Activated CD4-positive, CD25-positive, alpha-beta regulatory T cell treated with anti-CD3 and anti-CD28 coated beads, Interleukin-2, amount 50 U/mL, for 72 hours (primary cell): ENCODE measurements around the gene RPL18.
A peak's percentile ranks its signal among the peaks of the same experiment; 100 is the strongest.
"Not testable (repeated sequence)": the region's sequence is repeated elsewhere in the genome, so short reads cannot be mapped to it uniquely, and the experiment has no call there.

ENCODE experiments used
- DNase-seq: peaks from one replicate; pipeline ENCODE4 v3.0.0; 2021

The RPL18 gene

DNA sequence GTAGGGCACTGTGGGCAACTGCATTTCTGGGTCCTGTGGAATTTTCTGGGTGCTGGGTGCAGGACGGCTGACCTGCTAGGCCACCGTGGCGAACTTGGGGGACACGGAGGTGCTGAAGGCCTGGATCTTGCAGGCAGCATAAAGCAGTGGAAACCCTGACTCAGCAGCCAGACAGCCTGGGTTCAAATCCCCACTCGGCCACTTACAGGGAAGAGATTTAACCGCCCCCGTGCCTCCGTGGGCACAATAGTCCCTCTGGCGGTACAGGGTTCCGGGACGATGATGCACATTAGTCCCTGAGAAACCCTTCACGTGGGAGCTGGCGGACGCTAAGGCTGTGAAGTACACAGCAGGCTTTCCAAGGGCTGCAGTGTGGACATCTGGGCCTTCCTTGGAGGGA, 7.1 kb downstream of the RPL18 start:
- no peak for DNase-seq

DNA sequence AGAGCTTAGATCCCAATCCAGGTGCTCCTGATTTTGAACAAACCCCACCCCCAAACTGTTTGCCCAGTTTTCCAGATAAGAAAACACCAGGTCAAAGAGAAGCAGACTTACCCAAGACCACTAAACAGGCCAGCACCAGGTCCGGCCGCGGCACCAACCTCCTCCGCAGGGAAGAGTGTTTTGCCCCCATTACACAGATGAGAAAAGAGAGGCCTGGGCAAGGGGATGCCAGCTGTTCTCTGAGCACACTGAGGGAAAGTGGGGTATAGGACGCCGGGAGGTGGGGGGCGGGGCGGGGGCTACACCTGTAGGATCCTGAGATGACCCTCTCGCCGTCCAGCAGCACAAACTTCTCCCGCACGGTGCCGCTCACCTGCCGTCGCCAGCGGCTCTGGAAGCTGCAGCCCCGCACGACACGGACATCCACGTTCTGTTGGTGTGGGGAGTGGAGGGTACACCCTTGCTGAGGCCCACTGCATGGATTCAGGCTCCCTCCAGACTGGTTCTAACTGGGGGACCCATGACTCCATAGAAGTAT, 9.3 kb downstream of the RPL18 start:
- DNase-seq = no peak

DNA sequence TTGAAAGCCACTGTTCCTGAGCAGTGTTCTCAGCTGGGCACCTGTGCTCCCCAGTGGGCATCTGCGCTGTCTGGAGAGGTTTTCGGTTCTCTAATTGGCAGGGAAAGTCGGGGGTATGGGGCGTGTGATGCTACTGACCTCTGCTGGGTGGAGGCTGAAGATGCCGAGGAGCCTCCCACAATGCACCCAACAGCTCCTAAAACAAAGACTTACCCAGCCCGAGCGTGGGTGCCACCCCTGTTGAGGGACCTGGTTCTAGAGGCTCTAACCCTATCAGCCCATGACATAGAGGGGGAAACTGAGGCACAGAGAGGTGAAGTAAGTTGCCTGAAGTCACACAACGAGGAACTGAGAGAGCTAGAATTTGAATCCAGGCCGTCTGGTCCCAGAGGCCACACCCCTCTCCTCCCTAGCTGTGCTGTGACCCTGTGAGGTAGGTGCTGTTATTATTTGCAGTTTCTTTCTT, 10.1 kb downstream of the RPL18 start:
- no peak for DNase-seq

DNA sequence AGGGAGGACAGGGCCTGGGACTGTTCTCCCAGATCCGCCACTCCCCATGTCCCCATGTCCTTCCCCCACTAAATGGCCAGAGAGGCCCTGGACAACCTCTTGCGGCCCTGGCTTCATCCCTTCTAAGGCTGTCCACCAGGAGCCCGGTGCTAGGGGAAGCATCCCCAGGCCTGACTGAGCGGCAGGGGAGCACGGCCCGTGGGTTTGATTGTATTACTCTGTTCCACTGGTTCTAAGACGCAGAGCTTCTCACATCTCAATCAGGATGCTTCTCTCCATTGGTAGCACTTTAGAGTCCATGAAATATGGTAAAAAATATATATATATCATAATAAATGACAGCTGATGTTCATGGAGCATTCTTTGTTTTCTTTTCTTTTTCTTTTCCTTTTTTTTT, 11.6 kb downstream of the RPL18 start:
- no peak for DNase-seq

DNA sequence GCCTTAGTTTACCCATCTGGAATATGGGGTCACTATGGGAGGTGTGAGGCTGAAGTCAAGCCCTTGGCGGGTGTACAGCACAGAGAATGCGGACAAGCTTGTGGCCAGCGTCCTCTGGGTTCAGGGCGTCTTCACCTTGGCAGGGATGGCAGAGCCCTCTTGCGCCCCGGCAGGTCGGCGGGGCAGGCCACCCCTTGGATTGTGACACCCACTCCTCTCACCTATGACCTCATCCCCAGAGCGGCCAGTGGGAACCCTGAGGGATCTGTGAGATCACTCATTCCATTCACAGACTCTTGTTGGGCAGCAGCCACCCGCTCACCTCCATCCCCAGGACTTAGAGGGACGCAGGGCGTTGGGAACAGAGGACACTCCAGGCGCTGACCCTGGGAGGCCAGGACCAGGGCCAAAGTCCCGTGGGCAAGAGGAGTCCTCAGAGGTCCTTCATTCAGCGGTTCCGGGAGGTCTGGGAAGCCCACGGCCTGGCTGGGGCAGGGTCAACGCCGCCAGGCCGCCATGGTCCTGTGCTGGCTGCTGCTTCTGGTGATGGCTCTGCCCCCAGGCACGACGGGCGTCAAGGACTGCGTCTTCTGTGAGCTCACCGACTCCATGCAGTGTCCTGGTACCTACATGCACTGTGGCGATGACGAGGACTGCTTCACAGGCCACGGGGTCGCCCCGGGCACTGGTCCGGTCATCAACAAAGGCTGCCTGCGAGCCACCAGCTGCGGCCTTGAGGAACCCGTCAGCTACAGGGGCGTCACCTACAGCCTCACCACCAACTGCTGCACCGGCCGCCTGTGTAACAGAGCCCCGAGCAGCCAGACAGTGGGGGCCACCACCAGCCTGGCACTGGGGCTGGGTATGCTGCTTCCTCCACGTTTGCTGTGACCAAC, 12.3 kb downstream of the RPL18 start, which contains the start of gene SPACA4:
TSS of gene SPACA4 (plus strand) at position 280 of the 896 bp plus-strand sequence. CDS start at position 517, 237 bp downstream.
- DNase-seq = no peak

DNA sequence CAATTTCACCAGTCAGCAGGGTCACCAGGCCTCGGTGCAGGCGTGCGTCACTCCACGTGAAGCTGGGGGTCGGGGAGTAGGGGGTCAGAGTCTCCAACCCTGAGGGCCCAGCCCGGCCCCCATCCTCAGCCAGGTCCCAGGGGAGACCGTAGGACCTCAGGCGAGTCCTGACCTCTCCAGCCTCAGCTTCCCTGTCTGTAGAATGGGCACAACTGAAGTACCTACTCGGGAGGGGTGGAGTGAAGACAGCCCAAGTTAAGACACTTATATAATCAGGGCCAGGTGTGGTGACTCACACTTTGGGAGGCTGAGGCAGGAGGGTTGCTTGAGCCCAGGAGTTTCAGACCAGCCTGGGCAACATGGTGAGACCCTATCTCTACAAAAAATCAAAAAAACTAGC, 15.1 kb downstream of the RPL18 start:
- no peak for DNase-seq

DNA sequence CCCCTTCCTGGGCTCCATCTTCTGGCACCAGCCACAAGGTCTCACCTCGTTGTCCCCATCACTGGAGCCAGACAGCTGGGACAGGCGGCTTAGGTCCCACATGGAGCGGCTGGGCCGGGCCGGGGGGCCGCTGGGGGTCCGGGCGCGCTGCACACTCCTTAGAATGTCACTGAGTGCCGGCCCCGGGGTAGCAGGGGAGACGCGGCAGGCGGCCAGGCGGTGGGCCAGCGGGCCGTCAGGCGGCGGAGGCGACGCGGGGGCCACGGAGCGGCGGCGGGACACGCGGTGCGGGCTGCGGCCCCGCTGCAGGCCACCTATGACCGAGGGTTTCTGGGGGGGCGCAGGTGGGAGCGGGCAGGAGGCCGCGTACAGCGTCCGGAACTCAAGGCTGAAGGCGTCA, 15.5 kb downstream of the RPL18 start:
- no peak for DNase-seq

DNA sequence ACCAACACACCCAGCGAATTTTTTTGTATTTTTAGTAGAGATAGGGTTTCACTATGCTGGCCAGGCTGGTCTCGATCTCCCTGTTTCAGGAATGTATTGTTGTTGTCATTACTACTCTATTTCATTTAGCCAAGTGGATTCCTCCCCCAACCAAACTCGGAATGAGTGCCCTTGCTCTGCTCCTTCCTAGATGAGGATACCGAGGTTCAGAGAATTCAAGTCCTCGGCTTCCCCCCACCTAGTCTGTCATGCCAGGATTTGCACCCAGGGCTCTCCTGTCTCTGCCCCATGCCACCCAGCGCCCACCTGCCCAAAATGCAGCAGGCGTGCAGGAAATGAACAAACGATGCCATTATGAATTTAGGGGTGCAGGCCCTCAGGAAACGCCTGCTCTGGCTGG, 16.0 kb downstream of the RPL18 start:
- no peak for DNase-seq

DNA sequence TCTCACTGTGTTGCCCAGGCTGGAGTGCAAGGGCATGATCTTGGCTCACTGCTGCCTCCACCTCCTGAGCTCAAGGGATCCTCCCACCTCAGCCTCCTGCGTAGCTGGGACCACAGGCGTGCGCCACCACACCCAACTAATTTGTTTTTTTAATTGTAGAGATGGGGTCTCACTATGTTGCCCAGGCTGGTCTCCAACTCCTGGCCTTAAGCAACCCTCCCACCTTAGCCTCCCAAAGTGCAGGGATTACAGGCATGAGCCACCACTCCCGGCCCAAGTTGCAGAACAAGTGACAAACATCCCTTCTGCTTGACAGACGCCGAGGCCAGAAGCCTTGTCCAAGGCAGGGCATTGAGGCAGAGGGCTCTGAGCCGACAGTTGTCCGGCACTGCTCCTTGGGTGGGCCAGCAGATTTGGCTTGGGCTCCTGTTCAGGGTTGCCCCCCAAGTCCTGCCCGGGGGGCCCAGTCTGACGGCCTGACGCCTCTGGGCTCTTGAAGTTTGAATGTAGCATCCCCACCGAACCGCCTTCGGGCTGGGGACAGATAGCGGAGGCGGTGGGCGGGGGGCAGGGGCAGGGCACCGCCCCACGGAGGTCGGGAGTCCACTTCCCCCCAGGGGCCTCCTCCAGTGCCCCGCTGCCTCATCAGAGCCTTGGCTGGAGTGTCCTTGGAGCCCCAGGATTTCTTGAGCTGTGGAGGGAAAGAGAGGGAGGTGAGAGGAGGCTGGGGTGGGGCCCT, 18.1 kb downstream of the RPL18 start:
- DNase-seq = no peak

DNA sequence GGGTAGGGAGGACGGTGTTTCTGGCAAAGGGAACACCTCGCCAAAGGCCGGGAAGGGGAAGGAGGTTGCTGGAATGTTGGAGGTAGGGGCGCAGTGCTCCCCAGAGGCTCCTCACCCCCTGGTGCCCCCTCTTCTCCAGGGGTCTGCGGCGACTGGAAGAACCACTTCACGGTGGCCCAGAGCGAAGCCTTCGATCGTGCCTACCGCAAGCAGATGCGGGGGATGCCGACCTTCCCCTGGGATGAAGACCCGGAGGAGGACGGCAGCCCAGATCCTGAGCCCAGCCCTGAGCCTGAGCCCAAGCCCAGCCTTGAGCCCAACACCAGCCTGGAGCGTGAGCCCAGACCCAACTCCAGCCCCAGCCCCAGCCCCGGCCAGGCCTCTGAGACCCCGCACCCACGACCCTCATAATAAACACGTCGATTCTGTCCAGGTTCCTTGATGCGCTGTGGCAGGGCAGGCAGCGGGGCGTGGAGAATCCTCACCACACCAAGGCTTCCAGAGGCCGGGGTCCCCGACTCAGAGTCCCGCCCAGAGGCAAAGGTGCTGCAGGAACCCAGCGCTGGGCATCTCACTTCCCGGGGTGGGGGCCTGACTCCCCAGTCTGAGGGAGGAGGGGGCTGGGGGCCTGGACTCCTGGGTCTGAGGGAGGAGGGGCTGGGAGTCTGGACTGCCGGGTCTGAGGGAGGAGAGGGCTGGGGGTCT, 19.8 kb downstream of the RPL18 start:
- no peak for DNase-seq

DNA sequence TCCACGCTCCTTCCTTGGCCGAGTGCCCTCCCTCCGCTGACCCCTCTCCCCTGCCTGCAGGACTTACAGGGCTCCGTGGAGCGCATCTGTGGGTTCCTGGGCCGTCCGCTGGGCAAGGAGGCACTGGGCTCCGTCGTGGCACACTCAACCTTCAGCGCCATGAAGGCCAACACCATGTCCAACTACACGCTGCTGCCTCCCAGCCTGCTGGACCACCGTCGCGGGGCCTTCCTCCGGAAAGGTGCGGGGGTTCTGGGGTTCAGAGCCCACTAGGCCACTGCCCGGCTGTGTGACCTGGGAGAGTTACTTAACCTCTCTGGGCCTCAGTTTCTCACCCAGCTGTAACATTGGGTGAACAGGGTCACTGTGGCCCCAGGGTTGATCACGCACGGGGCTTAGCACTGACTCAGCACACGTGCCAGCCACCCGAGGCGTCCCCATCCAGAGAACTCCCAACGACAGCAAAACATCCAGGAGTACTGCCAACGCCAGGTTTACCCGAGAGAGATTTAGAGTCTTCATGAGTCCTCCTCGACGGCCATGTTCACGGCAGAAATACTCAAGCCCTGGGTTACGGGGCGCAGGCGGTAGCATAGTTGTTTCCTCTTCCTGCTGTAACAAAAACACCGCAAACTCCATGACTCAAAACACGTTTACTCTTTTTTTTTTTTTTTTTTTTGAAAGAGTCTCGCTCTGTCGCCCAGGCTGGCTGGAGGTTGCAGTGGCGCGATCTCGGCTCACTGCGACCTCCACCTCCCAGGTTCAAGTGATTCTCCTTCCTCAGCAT, 22.1 kb downstream of the RPL18 start:
- DNase-seq = no peak

DNA sequence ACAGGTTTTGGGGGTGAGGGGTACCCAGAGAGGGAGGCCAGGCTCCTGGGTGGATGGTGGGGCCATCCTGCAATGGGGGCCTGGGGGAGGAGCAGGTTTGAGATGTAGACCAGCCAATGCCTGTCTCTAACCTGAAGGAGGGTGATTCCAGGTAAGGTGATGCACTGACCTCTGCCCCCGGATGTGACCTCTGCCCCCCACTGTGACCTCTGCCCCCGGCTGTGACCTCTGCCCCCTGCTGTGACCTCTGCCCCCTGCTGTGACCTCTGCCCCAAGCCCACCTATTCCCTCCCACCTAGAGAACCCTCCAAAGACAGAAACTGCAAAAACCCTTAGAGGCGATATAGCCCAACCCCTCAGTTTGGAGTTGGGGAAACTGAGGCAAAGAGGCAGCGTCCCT, 22.7 kb downstream of the RPL18 start:
- no peak for DNase-seq

DNA sequence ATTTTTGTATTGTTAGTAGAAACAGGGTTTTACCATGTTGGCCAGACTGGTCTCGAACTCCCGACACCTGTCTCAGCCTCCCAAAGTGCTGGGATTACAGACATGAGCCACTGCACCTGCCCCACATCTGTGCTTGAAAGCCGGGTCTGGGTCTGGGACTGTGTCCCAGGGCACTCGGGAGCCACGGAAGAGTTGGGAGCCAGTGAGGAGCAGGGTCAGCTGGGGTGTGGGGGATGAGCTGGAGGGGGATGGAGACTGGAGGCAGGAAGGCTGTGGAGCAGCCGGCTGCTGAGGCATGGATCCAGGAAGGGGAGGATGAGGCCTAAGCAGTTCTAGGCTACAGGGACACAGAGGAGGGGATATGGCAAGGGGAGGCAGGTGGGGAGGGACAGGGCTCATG, 23.1 kb downstream of the RPL18 start:
- no peak for DNase-seq

DNA sequence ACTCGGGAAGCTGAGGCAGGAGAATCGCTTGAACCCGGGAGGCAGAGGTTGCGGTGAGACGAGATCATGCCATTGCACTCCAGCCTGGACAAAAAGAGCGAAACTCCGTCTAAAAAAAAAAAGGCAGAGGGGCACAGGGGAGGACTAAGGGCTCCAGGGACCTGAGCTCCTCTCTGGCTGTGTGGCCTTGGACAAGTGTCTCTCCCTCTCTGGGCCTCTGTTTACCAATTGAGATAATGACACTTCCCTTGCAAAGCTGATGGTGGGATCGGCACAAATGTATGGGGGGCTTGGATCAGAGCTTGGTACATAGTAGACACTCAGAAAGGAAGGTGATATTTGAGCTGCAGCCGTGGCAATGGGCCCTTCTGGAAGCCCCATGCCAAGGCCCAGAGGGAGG, 23.8 kb downstream of the RPL18 start:
- no peak for DNase-seq

DNA sequence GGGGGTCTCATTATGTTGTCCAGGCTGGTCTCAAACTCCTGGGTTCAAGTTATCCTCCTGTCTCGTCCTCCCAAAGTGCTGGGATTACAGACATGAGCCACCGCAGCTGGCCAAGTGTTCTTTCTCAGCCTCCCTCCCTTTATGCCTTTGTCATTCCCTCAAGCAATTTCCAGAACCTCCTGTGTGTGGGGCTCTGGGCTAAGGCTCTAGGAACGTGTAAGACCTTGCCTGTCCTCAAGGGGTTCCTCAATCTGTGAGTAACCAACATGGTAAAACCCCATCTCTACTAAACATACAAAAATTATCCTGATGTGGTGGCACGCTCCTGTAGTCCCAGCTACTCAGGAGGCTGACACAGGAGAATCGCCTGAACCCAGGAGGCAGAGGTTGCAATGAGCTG, 28.0 kb downstream of the RPL18 start:
- no peak for DNase-seq

DNA sequence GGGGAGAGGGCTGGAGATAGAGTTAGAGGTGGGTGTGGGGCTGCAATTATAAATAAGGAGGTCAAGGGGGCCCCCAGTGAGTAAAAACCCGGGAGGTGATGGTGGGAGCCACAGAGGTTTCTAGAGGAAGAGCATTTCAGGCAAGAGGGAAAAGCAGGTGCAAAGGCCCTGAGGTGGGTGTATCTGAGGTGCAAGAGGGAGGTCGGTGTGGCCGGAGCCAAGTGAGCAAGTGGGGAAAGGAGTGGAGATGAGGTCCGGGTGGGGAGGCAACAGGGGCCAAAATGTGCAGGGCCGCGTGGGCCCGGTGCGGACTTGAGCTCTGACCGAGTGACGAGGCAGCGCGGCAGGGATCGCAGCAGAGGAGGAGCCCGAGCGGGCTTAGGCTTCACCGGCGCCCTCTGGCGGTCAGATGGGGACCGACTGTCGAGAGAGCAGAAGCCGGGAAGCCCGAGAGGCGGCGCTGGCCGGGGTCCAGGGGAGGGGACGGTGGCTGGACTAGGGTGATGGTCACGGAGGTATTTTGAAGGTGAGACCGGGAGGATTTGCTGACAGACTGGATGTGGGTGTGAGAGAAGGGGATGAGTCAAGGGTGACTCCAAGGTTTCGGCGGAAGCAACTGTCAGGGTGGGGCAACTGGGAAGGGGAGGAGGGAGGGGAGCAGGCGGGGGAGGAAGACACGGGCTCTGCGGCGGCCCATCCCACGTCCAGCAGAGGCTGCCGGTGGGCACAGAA, 30.1 kb downstream of the RPL18 start:
- peak; percentile 94 for DNase-seq

DNA sequence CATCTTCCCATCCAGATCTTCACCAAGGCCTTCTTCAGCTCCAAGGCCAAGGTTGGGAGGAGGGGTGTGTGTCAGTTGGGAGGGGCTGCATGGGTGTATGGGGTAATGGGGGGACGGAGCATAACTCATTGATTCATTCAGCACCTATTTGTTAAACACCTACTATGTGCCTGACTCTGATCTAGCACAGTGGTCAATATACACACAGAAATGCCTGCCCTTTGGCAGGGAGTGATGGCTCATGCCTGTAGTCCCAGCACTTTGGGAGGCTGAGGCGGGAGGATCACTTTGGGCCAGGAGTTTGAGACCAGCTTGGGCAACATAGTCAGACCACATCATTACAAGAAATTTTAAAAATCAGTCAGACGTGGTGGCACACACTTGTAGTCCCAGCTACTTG, 31.6 kb downstream of the RPL18 start:
- DNase-seq = no peak

DNA sequence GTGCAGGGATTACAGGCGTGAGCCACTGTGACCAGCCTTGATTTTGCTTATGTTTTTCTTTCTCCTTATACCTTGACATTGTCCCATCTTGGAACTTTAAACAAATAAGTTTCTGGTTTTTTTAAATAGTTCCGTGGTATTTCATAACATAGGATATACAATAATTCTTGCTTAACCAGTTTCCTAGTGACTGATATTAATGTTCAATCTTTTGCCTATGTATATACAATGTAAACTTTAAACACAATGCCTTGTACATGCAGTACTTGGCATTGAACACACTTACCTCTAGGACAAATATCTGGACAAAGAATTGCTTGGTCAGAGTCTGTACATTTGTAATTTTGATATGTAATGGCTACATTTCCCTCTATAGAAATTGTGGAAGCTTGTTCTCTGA, 36.8 kb downstream of the RPL18 start:
- no peak for DNase-seq

DNA sequence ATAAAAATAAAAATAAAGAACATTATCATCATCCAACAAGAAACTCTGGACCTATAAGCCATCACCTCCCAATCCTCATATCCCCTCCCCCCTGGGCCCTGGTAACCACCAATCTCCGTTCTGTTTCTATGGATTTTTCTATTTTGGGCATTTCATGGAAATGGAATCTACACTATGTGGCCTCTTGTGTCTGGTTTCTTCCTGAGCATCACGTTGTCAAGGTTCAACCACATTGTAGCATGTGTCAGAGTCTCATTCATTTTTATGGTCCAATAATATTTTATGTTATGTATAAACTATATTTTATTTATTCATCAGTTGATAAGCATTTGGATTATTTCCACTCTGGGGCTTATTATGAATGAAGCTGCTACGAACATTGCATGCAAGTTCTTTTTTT, 40.1 kb downstream of the RPL18 start:
- DNase-seq = no peak

DNA sequence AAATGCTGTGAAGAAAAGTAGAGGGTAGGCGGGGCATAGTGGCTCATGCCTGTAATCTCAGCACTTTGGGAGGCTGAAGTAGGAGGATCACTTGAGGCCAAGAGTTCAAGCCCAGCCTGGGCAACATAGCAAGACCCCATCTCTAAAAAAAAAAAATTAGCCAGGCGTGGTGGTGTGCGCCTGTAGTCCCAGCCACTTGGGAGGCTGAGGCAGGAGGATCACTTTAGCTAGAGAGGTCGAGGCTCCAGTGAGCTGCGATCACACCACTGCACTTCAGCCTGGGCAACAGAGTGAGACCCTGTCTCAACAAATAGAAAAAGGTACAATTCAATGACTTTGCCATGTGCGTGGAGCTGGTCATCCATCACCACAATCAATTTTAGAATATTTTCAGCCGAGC, 41.1 kb downstream of the RPL18 start:
- DNase-seq = not testable (repeated sequence)

DNA sequence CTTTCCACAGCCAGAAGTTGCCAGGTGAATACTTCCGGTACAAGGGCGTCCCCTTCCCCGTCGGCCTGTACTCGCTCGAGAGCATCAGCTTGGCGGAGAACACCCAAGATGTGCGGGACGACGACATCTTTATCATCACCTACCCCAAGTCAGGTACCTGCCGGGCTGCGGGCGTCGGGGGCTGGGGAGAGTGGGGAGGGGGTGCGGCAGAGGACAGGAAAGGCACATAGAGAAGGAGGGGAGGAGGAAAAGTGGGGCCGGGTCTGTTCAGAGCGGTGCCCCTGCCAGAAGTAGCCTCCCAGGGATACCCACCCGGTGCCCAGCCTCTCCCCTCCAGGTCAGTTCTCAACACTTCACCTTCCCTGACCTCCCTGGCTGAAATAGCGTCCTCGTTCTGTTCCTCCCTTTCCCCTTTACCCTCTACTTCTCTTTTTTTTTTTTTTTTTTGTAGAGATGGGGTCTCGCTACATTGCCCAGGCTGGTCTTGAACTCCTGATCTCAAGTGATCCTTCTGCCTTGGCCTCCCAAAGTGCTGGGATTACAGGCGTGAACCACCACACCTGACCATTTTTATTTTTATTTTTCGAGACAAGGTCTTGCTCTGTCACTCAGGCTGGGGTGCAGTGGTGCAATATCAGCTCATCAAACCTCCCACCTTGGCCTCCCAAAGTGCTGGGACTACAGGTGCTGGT, 42.9 kb downstream of the RPL18 start:
- no peak for DNase-seq
